ENCODE measurements around the gene NFIB.

NFIB gene

DNA sequence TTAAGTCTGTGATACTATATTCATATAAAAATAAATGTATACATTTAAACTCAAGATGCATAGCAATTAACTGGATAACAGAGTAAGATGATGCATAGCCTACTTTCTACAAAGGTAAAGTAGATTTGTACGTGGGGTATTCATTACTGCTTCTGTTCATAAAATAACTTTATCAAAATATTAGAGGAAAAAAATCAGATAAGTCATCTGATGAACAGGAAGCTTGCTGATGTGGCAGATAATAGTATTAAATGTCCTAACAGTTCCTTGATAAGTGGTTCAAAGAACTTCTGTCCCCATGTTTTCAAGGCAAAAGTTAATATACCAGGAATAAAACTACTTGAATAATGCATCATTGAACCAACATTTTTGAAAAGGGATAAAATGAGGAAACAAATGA lies 123.7 kb downstream of the NFIB start:
- no peaks in the 10 kb centered on the region for H3K9me3 ChIP-seq (ENCODE audit: low read length)
- H2AFZ ChIP-seq (ENCODE audit: low read depth, low read length) = no peak overlapping the region
- no peaks in the 10 kb centered on the region for H3K36me3 ChIP-seq (ENCODE audit: insufficient read depth, low read length)
- no peaks in the 10 kb centered on the region for H3K27me3 ChIP-seq (ENCODE audit: insufficient read depth, low read length)
- H3K4me3 ChIP-seq (ENCODE audit: low read length) = no peak overlapping the region
- H3K4me1 ChIP-seq (ENCODE audit: insufficient read depth, low read length) = peaks cover 4% of the 10 kb centered on the region

DNA sequence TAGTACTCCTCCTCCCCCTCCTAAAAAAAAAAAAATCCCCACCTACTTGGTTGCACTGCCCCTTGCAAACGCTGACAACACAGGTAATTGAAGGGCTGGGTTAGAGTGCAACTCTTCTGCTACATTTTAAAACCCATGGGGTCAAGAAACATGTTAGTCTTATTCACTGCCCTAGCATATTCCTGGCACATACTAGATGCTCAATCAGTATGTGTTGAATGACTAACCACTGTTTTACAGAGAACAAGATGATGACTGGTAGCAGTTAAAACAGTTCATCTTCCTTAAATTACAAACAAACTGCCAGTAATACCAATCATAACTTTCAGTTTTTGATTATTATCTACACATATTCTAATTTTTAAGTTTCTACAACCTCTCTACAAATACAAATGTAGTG lies 124.4 kb downstream of the NFIB start:
- Histone ChIP-seq H3K4me1 (ENCODE audit: insufficient read depth, low read length) (no peaks in the 10 kb centered on the region), H2AFZ (ENCODE audit: low read depth, low read length) (no peak overlapping the region), H3K9me3 (ENCODE audit: low read length) (no peaks in the 10 kb centered on the region), H3K36me3 (ENCODE audit: insufficient read depth, low read length) (no peaks in the 10 kb centered on the region), H3K4me3 (ENCODE audit: low read length) (no peak overlapping the region), H3K27me3 (ENCODE audit: insufficient read depth, low read length) (no peaks in the 10 kb centered on the region)

DNA sequence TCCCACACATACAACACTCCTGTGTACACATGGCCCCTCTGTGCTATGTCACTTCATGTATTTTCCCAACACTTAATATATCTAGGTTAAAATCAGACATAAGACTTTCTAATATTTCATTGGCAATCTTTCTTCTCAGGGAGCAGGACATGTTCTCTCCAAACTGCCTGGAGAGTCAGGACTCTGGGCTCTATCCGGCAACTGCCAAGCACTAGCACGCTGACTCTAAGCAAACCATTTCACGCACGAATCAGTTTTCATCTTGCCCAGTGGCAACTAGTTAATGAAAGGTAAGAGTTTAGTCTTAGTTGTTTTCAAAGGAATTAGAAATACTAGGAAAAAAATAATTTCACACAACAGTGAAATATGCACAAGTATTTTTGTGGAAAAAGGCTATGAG lies 124.8 kb downstream of the NFIB start:
- H3K27me3 ChIP-seq (ENCODE audit: insufficient read depth, low read length) = no peaks in the 10 kb centered on the region
- H2AFZ ChIP-seq (ENCODE audit: low read depth, low read length) = no peak overlapping the region
- no peaks in the 10 kb centered on the region for H3K36me3 ChIP-seq (ENCODE audit: insufficient read depth, low read length)
- H3K9me3 ChIP-seq (ENCODE audit: low read length) = no peaks in the 10 kb centered on the region
- H3K4me1 ChIP-seq (ENCODE audit: insufficient read depth, low read length) = no peaks in the 10 kb centered on the region
- H3K4me3 ChIP-seq (ENCODE audit: low read length) = no peak overlapping the region

DNA sequence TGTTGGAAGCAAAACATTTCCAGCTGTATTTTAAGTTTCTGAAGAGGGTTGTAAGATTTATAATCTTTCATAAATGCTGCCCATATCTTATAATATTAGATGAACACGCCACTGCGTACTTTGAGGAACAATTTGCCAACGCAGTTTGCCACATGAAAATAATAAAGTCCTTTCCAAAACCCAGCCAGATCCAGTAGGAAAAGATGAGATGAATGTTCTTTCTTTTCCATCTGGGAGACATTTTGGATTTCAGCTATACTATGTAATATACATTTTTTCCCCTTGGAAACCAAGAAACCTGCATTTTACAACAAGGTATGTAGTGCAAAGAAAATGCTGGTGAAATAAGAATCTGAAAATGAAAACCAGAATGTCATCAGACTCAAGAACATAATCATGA lies 125.4 kb downstream of the NFIB start:
- Histone ChIP-seq H3K27me3 (ENCODE audit: insufficient read depth, low read length) (no peaks in the 10 kb centered on the region), H3K9me3 (ENCODE audit: low read length) (no peaks in the 10 kb centered on the region)

DNA sequence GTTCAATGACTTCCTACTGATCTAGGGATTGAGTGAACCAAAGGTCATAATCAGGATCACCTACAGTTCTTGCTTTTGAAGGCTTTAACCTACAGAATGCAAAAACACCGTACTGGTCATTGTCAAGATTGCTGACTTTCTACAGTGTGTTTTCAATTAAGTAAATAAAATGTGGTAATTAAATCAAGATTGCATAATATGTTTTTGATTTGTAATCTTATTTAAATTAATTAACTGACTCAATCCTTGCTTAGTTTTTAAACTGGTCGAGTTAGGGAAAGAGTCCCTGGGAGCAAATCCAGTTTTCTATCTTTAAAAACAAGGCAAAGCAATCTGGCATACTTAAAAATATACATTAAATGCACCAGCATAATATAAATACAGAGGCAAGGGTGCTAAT lies 125.9 kb downstream of the NFIB start:
- Histone ChIP-seq H3K4me1 (ENCODE audit: insufficient read depth, low read length) (no peaks in the 10 kb centered on the region), H3K27me3 (ENCODE audit: insufficient read depth, low read length) (no peaks in the 10 kb centered on the region), H3K4me3 (ENCODE audit: low read length) (no peak overlapping the region), H3K36me3 (ENCODE audit: insufficient read depth, low read length) (no peaks in the 10 kb centered on the region), H3K9me3 (ENCODE audit: low read length) (no peaks in the 10 kb centered on the region), H2AFZ (ENCODE audit: low read depth, low read length) (no peak overlapping the region)

More for the DNA sequence above, 125.4 kb downstream of the NFIB start:
- H2AFZ ChIP-seq (ENCODE audit: low read depth, low read length) = no peak overlapping the region
- H3K36me3 ChIP-seq (ENCODE audit: insufficient read depth, low read length) = no peaks in the 10 kb centered on the region
- H3K4me1 ChIP-seq (ENCODE audit: insufficient read depth, low read length) = no peaks in the 10 kb centered on the region
- H3K4me3 ChIP-seq (ENCODE audit: low read length) = no peak overlapping the region

DNA sequence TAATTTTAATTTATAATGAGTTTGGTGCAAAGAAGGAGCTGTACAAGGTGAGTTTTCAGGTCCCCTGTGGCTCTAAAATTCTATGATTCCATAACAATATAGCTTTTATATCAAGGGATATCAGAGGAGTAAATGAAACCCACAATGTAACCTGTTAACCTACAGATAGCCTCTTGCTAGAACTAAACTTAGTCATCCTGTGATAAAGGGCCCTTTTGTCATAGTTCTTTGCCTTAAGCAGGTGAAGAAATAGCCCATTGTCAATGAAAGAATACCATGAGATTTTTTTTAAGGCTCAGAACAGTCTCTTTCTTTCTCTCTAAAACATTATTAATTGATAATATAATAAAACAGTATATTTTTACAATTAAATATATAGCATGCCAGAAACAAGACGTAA lies 127.8 kb downstream of the NFIB start:
- H3K27me3 ChIP-seq (ENCODE audit: insufficient read depth, low read length) = no peaks in the 10 kb centered on the region
- H3K4me3 ChIP-seq (ENCODE audit: low read length) = no peak overlapping the region
- no peaks in the 10 kb centered on the region for H3K4me1 ChIP-seq (ENCODE audit: insufficient read depth, low read length)
- H3K36me3 ChIP-seq (ENCODE audit: insufficient read depth, low read length) = no peaks in the 10 kb centered on the region
- H3K9me3 ChIP-seq (ENCODE audit: low read length) = no peaks in the 10 kb centered on the region
- no peak overlapping the region for H2AFZ ChIP-seq (ENCODE audit: low read depth, low read length)

DNA sequence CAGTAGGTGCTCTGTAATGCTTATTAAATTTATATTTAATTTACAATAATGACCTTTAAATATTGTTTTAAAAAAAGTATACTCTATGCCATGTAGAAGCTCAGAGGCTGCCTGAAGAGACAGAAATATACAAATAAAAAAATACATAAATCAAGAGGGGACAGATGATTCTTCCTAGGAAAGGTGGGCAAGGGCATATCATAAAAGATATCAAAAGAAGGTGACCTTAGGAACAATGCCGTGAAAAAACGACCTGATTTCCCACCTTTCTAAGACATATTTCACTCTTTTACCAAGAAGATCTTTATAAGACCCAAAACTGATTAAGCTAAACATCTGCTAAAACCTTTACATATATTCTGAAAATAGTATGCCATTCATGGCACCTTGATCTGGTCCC lies 128.9 kb downstream of the NFIB start:
- no peaks in the 10 kb centered on the region for H3K27me3 ChIP-seq (ENCODE audit: insufficient read depth, low read length)
- H3K9me3 ChIP-seq (ENCODE audit: low read length) = no peaks in the 10 kb centered on the region
- no peak overlapping the region for H2AFZ ChIP-seq (ENCODE audit: low read depth, low read length)
- H3K4me3 ChIP-seq (ENCODE audit: low read length) = no peak overlapping the region
- no peaks in the 10 kb centered on the region for H3K4me1 ChIP-seq (ENCODE audit: insufficient read depth, low read length)
- H3K36me3 ChIP-seq (ENCODE audit: insufficient read depth, low read length) = no peaks in the 10 kb centered on the region

DNA sequence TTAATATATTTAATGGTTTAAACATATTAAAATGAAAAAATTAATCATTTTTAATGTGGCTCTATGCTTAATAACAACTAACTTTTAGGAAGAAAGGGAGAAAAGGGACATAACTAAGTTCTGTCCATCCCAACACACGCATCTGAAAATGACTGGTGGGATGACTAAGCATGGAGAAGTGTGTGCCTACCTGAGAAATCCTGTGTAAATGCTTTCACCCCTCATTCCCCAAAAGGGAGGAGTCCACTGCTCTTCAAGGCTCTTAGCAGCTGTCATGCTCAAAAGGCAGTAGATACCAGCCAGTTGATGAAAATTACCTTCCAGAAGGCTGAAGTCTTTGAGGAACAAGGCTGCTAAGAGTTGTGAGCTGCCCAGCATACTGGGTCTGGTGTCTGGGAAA lies 130.9 kb downstream of the NFIB start:
- Histone ChIP-seq H3K4me1 (ENCODE audit: insufficient read depth, low read length) (no peaks in the 10 kb centered on the region), H3K9me3 (ENCODE audit: low read length) (no peaks in the 10 kb centered on the region), H3K36me3 (ENCODE audit: insufficient read depth, low read length) (no peaks in the 10 kb centered on the region), H3K4me3 (ENCODE audit: low read length) (no peak overlapping the region), H2AFZ (ENCODE audit: low read depth, low read length) (no peak overlapping the region), H3K27me3 (ENCODE audit: insufficient read depth, low read length) (no peaks in the 10 kb centered on the region)

DNA sequence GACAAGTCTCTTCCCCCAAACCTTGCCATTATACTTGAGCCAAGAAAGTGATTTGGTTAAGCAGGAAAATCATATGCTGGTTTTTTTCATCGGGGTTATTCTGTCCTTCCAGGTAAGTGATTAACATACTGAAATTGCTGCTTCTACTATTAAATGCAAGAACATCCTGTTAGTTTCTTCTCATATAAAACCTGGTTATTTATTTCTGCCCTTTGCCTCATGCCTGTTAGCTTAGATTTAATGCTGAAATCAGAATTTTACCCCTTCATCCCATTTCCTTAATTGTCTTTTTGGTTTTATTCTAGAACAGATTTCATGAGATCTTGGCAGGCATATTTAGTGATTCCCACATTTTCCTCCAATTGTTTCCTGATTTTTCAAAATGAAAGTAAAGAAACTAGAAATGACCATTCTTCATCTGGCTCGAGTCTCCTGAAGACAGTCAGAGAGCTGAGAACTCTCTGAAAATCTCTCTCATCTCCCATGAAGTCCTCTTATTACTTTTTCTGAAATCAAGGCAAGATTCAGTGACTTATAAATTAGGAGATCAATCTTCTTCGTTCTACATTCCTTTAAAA lies 132.9 kb downstream of the NFIB start:
- H3K4me3 ChIP-seq (ENCODE audit: low read length) = no peak overlapping the region
- H2AFZ ChIP-seq (ENCODE audit: low read depth, low read length) = no peak overlapping the region

DNA sequence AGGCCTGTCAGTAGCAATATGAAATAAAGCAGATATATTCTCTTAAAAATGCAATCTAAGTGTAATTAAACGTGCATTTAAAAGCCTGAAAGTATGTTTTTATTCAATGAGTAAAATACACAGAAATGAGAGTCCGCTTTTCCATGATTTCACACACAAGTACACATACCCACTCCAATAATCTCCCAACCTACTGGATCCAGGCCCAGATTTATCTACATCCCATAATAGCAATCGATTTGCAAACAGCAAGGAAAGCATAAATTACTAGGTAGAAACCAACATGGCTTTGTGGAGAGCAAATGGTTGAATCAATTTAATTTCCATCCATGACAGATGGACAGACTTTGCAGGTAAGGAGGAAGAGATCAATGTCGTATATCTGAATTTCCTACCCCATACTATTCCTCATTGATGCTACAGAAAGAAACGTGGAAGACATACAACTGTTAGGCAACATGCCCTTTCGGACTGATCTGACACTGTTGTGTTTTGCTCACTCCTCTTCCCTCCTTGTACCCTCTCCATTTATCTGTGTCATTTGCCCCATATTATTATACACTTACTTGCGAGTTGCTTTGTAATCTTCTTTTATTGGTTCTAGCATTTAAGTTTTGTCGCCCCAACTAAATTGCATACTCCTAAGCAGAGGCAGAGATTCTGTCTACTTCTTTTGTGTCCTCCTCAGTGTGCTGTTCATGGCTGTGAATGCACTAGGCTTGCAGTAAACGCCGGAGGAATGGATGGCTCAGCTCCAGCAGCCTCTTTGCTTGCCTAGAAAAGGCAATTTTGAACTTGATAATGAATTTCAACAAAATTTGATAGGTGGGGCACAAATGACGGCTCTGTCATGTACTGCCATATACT lies 133.6 kb downstream of the NFIB start:
- no peak overlapping the region for H3K4me3 ChIP-seq (ENCODE audit: low read length)
- no peaks in the 10 kb centered on the region for H3K27me3 ChIP-seq (ENCODE audit: insufficient read depth, low read length)
- no peaks in the 10 kb centered on the region for H3K9me3 ChIP-seq (ENCODE audit: low read length)
- H3K4me1 ChIP-seq (ENCODE audit: insufficient read depth, low read length) = no peaks in the 10 kb centered on the region
- H2AFZ ChIP-seq (ENCODE audit: low read depth, low read length) = no peak overlapping the region
- no peaks in the 10 kb centered on the region for H3K36me3 ChIP-seq (ENCODE audit: insufficient read depth, low read length)

More for the DNA sequence above, 132.9 kb downstream of the NFIB start:
- H3K27me3 ChIP-seq (ENCODE audit: insufficient read depth, low read length) = no peaks in the 10 kb centered on the region
- no peaks in the 10 kb centered on the region for H3K9me3 ChIP-seq (ENCODE audit: low read length)
- H3K36me3 ChIP-seq (ENCODE audit: insufficient read depth, low read length) = no peaks in the 10 kb centered on the region
- no peaks in the 10 kb centered on the region for H3K4me1 ChIP-seq (ENCODE audit: insufficient read depth, low read length)

DNA sequence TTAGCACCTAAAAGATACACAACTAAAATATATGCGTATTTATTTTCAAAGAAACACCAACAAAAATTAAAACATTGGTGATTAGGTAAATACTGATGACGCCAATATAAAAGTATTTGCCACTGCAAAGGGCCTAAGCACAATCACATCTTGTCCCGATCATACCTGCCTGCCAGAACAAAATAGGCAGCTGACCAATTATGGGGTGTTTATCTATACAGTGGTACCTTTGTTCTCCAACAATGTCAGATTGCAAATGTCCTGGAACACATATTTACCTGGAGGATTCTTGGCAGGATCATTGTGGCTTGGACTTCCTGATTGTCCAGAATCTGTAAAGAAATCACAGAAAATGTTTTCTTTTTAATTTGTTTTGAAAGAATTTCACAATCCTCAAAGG lies 134.5 kb downstream of the NFIB start:
- H3K27me3 ChIP-seq (ENCODE audit: insufficient read depth, low read length) = no peaks in the 10 kb centered on the region
- H2AFZ ChIP-seq (ENCODE audit: low read depth, low read length) = no peak overlapping the region
- H3K4me3 ChIP-seq (ENCODE audit: low read length) = no peak overlapping the region
- H3K9me3 ChIP-seq (ENCODE audit: low read length) = no peaks in the 10 kb centered on the region
- H3K4me1 ChIP-seq (ENCODE audit: insufficient read depth, low read length) = no peaks in the 10 kb centered on the region
- H3K36me3 ChIP-seq (ENCODE audit: insufficient read depth, low read length) = no peaks in the 10 kb centered on the region

DNA sequence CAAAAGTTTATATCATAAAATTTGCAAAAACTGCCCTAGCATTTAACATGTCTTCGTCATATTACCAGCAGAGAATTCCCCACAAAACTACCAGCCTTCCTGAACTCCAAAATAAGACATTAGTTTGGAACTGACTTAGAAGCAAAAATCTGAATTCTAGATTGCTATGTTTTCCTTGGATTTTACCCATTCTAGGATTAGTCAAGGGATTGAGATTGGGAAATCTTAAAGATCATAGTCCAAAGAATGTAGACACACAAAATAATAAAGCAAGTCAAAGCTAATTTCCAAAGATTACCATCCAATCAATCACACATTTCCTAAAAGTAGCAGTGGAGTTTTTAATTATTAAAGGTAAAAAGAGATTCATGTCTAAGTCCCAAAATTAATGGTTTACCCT lies 138.2 kb downstream of the NFIB start:
- Histone ChIP-seq H3K4me3 (ENCODE audit: low read length) (no peak overlapping the region), H2AFZ (ENCODE audit: low read depth, low read length) (no peak overlapping the region), H3K9me3 (ENCODE audit: low read length) (no peaks in the 10 kb centered on the region), H3K27me3 (ENCODE audit: insufficient read depth, low read length) (no peaks in the 10 kb centered on the region), H3K4me1 (ENCODE audit: insufficient read depth, low read length) (no peaks in the 10 kb centered on the region), H3K36me3 (ENCODE audit: insufficient read depth, low read length) (no peaks in the 10 kb centered on the region)

DNA sequence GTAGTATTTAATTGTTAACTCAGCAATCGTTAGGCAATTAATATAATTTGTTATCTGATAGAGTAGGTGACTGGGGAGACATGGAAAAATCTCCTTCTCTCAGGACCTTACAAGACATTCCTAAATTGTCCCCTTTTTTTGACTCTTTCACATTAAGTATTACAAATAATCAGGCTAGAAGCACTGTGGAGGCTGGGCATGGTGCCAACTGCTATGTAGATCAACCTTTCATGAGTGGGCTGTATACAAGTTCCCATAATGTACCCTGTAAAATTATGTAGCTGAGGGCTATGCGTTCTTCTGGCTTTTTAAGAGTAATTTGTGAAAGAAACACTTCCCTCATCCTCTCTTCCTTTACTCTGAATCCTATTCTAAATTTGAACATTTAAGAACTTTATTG lies 140.2 kb downstream of the NFIB start:
- H3K4me1 ChIP-seq (ENCODE audit: insufficient read depth, low read length) = no peaks in the 10 kb centered on the region
- no peaks in the 10 kb centered on the region for H3K9me3 ChIP-seq (ENCODE audit: low read length)
- H3K36me3 ChIP-seq (ENCODE audit: insufficient read depth, low read length) = no peaks in the 10 kb centered on the region
- H3K4me3 ChIP-seq (ENCODE audit: low read length) = no peak overlapping the region
- H3K27me3 ChIP-seq (ENCODE audit: insufficient read depth, low read length) = no peaks in the 10 kb centered on the region
- H2AFZ ChIP-seq (ENCODE audit: low read depth, low read length) = no peak overlapping the region

Data from neuron (in vitro differentiated cells).